PFSK-1 (cell line): ENCODE data around the gene SERPINI2.

Experiments
- FOXP2 ChIP-seq: optimal IDR thresholded peaks from 2 replicates; pipeline ENCODE3; 2011; ENCODE audit warnings: borderline replicate concordance, control low read depth, inconsistent platforms; ENCODE audit not compliant: insufficient read depth; ENCODE audit errors: extremely low read length, extremely low read depth
- POLR2AphosphoS5 ChIP-seq: IDR thresholded peaks from 2 replicates; pipeline ENCODE4 v1.6.1; 2012; ENCODE audit warnings: low read depth, mild to moderate bottlenecking, control low read depth, low read length, moderate library complexity
- REST ChIP-seq, 2 experiments: IDR thresholded peaks; 2 replicates each; pipeline versions ENCODE4 v1.6.1 to v1.8.0; 2011 to 2012; ENCODE audit warnings: low read depth in 2 of 2, low read length in 2 of 2, control low read depth in 1 of 2, inconsistent platforms in 1 of 2, mild to moderate bottlenecking in 1 of 2, moderate library complexity in 1 of 2; ENCODE audit not compliant: insufficient read depth in 1 of 2
- SIN3A ChIP-seq: IDR thresholded peaks from 2 replicates; pipeline ENCODE4 v1.6.1; 2012; ENCODE audit warnings: mild to moderate bottlenecking, low read length, moderate library complexity, borderline replicate concordance; ENCODE audit not compliant: insufficient read depth
- TAF1 ChIP-seq: IDR thresholded peaks from 2 replicates; pipeline ENCODE4 v1.6.1; 2012; ENCODE audit warnings: low read length, control low read depth, borderline replicate concordance; ENCODE audit not compliant: insufficient read depth

The SERPINI2 gene

GRCh38 chr3:167501941-167502340 is 28.1 kb upstream of the SERPINI2 start:
- TF ChIP-seq TAF1 (no peak), FOXP2 (no peak), POLR2AphosphoS5 (no peak), SIN3A (no peak), REST (IDR thresholded peaks at IDR 0.05; ENCODE audit: insufficient read depth in 1 of 2, low read depth in 2 of 2, low read length in 2 of 2) (no peak)

DNA sequence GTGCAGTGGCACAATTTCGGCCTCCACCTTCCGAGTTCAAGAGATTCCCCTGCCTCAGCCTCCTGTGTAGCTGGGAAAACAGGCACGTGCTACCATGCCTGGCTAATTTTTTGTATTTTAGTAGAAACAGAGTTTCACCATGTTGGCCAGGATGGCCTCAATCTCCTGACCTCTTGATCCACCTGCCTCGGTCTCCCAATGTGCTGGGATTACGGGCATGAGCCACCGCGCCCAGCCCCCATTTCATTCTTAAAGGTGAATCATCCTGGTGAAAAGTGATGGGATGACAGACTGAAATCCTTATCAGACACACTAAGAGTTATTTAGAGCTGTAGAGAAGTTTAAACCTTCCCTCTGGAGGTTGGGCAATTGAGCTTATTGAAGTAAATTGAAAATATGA is 24.1 kb upstream of the SERPINI2 start:
- TF ChIP-seq SIN3A (no peak), POLR2AphosphoS5 (no peak), REST (IDR thresholded peaks at IDR 0.05; ENCODE audit: insufficient read depth in 1 of 2, low read depth in 2 of 2, low read length in 2 of 2) (no peak), TAF1 (no peak)

- no peak for TF ChIP-seq POLR2AphosphoS5
- no peak for TF ChIP-seq REST (IDR thresholded peaks at IDR 0.05; ENCODE audit: insufficient read depth in 1 of 2, low read depth in 2 of 2, low read length in 2 of 2)
- no peak for TF ChIP-seq SIN3A
- no peak for TF ChIP-seq FOXP2
- no peak for TF ChIP-seq TAF1
Observed at GRCh38 chr3:167493244-167493643, 19.4 kb upstream of the SERPINI2 start.

- no peak for TF ChIP-seq TAF1
- TF ChIP-seq REST (IDR thresholded peaks at IDR 0.05; ENCODE audit: insufficient read depth in 1 of 2, low read depth in 2 of 2, low read length in 2 of 2) = no peak
- no peak for TF ChIP-seq FOXP2
- TF ChIP-seq SIN3A = no peak
- no peak for TF ChIP-seq POLR2AphosphoS5
Observed at GRCh38 chr3:167491621-167492020, 17.8 kb upstream of the SERPINI2 start.

DNA sequence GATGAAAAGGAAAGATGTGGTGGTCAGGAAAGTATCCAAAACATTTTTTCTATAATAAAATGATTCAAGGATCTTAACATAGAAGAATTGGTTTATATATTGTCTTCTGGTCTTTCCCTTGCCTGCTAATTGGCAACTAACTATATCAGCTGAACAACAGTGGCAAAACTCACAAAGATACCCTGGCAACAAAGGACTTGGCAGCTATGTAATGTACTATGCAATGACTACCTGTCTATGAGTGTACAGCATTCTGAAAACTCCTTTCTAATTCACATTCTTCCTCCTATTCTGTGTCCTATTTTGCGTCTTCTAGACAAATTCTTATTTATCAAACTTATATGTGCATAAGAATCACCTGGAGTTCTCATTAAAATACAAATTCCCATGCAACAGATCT is 15.7 kb upstream of the SERPINI2 start:
- TF ChIP-seq POLR2AphosphoS5 = no peak
- no peak for TF ChIP-seq FOXP2

DNA sequence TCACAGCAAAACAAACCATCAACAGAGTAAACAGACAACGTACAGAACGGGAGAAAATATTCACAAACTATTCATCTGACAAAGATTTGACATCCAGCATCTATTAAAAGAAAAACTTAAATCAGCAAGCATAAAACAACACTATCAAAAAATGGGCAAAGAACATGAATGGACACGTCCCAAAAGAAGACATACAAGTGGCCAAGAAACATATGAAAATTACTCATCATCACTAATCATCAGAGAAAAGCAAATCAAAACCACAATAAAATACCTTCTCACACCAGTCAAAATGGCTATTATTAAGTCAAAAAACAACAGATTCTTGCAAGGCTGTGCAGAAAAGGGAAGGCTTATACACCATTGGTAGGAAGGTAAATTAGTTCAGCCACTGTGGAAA is 13.7 kb upstream of the SERPINI2 start:
- TF ChIP-seq TAF1 (no peak), FOXP2 (no peak), POLR2AphosphoS5 (no peak), SIN3A (no peak)
